Liver (tissue), 9 donors: ENCODE data around the gene SLC5A5. TPM values are rescaled to one million over a fixed set of nuclear protein-coding genes. Genes with fewer than 3 reads are reported as not detected.

ENCODE experiments used
- DNase-seq: peaks from one replicate; pipeline ENCODE4 v3.0.0-alpha.2; 2017; ENCODE audit warnings: low spot score
- H3K27ac ChIP-seq, 2 donors: one replicate each; pipeline ENCODE4 v1.7.0; 2013; ENCODE audit warnings: inconsistent platforms in 2 of 2, low read length in 2 of 2, control low read depth in 1 of 2, low read depth in 1 of 2, mild to moderate bottlenecking in 1 of 2
- H3K27me3 ChIP-seq, 4 donors: one replicate each; pipeline versions ENCODE4 v1.6.1 to v1.7.0; 2013; ENCODE audit warnings: low read length in 3 of 4, inconsistent platforms in 1 of 4, mild to moderate bottlenecking in 1 of 4, moderate library complexity in 1 of 4; ENCODE audit not compliant: control insufficient read depth in 4 of 4, insufficient read depth in 4 of 4
- H3K36me3 ChIP-seq, 4 donors: one replicate each; pipeline versions ENCODE4 v1.6.1 to v1.7.0; 2013; ENCODE audit warnings: low read length in 3 of 4, mild to moderate bottlenecking in 3 of 4, low read depth in 1 of 4, moderate library complexity in 1 of 4; ENCODE audit not compliant: control insufficient read depth in 4 of 4, insufficient read depth in 3 of 4
- H3K4me1 ChIP-seq, 4 donors: one replicate each; pipeline versions ENCODE4 v1.6.1 to v1.7.0; 2013; ENCODE audit warnings: low read length in 3 of 4, mild to moderate bottlenecking in 3 of 4, moderate library complexity in 1 of 4; ENCODE audit not compliant: control insufficient read depth in 4 of 4, insufficient read depth in 4 of 4
- H3K4me3 ChIP-seq, 3 donors: one replicate each; pipeline versions ENCODE4 v1.6.1 to v1.7.0; 2013; ENCODE audit warnings: low read length in 3 of 3, control low read depth in 1 of 3, low read depth in 1 of 3, mild to moderate bottlenecking in 1 of 3
- H3K9ac ChIP-seq, 2 donors: one replicate each; pipeline ENCODE4 v1.7.0; 2013; ENCODE audit warnings: low read length in 2 of 2, mild to moderate bottlenecking in 2 of 2, moderate library complexity in 2 of 2, control low read depth in 1 of 2, low read depth in 1 of 2
- H3K9me3 ChIP-seq, 4 donors: one replicate each; pipeline versions ENCODE4 v1.6.1 to v1.7.0; 2013; ENCODE audit warnings: low read length in 3 of 4; ENCODE audit not compliant: control insufficient read depth in 4 of 4
- EGR1 ChIP-seq, 2 donors: IDR thresholded peaks; 2 replicates each; pipeline ENCODE4 v1.6.1; 2016 to 2018; ENCODE audit warnings: antibody characterized with exemption in 2 of 2, low read depth in 2 of 2
- FOXA1 ChIP-seq: IDR thresholded peaks from 2 replicates; pipeline ENCODE4 v1.6.1; 2016; ENCODE audit warnings: antibody characterized with exemption
- FOXA2 ChIP-seq: IDR thresholded peaks from 2 replicates; pipeline ENCODE4 v1.6.1; 2016; ENCODE audit warnings: antibody characterized with exemption
- GABPA ChIP-seq, 2 donors: IDR thresholded peaks in 1 of 2; conservative IDR thresholded peaks in 1 of 2; 2 replicates each; pipeline ENCODE4 v1.6.1; 2016; ENCODE audit warnings: antibody characterized with exemption in 2 of 2, mild to moderate bottlenecking in 1 of 2, moderate library complexity in 1 of 2
- HNF4A ChIP-seq, 2 donors: conservative IDR thresholded peaks; 2 replicates each; pipeline ENCODE4 v1.6.1; 2016; ENCODE audit warnings: antibody characterized with exemption in 2 of 2, mild to moderate bottlenecking in 2 of 2
- HNF4G ChIP-seq: IDR thresholded peaks from 2 replicates; pipeline ENCODE4 v1.6.1; 2016; ENCODE audit warnings: antibody characterized with exemption
- JUND ChIP-seq, 2 donors: IDR thresholded peaks; 2 replicates each; pipeline ENCODE4 v1.6.1; 2016; ENCODE audit warnings: antibody characterized with exemption in 2 of 2
- NR2F2 ChIP-seq: IDR thresholded peaks from 2 replicates; pipeline ENCODE4 v1.6.1; 2016; ENCODE audit warnings: antibody characterized with exemption
- RAD21 ChIP-seq, 2 donors: IDR thresholded peaks; 2 replicates each; pipeline ENCODE4 v1.6.1; 2016; ENCODE audit warnings: antibody characterized with exemption in 2 of 2, mild to moderate bottlenecking in 2 of 2
- RXRA ChIP-seq, 2 donors: IDR thresholded peaks; 2 replicates each; pipeline ENCODE4 v1.6.1; 2017 to 2018; ENCODE audit warnings: antibody characterized with exemption in 2 of 2, mild to moderate bottlenecking in 1 of 2
- SP1 ChIP-seq: IDR thresholded peaks from 2 replicates; pipeline ENCODE4 v1.6.1; 2018; ENCODE audit warnings: antibody characterized with exemption, mild to moderate bottlenecking
- TAF1 ChIP-seq: conservative IDR thresholded peaks from 2 replicates; pipeline ENCODE4 v1.6.1; 2016; ENCODE audit warnings: antibody characterized with exemption, mild to moderate bottlenecking
- YY1 ChIP-seq: IDR thresholded peaks from 2 replicates; pipeline ENCODE4 v1.6.1; 2016; ENCODE audit warnings: antibody characterized with exemption, mild to moderate bottlenecking
- WGBS: extraction: QIAGEN DNeasy Blood & Tissue Kit; methylation state at CpG from one replicate; pipeline ENCODE4 v1.1.7; 2013; 5-methylcytosine and 5-hydroxymethylcytosine counted together
- polyA plus RNA-seq, 2 donors: library from polyadenylated mRNA; stranded (reverse) in 1 of 2; unstranded in 1 of 2; fragments of 200-250 nt in 1 of 2; fragments of >200 nt in 1 of 2; fragmentation: Nextera tagmentation in 1 of 2; extraction: Ambion mirVana in 1 of 2; gene quantifications; one replicate each; pipeline versions ENCODE4 v1.2.1 to v1.2.3, GENCODE V29; 2013 to 2015
- total RNA-seq, 2 donors: library from RNA; depleted of rRNA; stranded (reverse); fragments of >200 nt; gene quantifications; one replicate each; pipeline ENCODE4 v1.2.3, GENCODE V29; 2014
- TF ChIP-seq, protein P1 (sequence below): fragments of 150-350 bp; IDR thresholded peaks from 2 replicates; pipeline ENCODE4 v1.5.1; 2017; ENCODE audit warnings: improper control_type of control experiment, low read depth, low read length; ENCODE audit not compliant: missing input control
- TF ChIP-seq, protein P2 (sequence below): IDR thresholded peaks from 2 replicates; pipeline ENCODE4 v1.6.1; 2016; ENCODE audit warnings: antibody characterized with exemption
- TF ChIP-seq, protein P3 (sequence below): IDR thresholded peaks from 2 replicates; pipeline ENCODE4 v1.6.1; 2016; ENCODE audit warnings: antibody characterized with exemption
- TF ChIP-seq, protein P4 (sequence below): IDR thresholded peaks from 2 replicates; pipeline ENCODE4 v1.6.1; 2016; ENCODE audit warnings: antibody characterized with exemption
- TF ChIP-seq, protein P5 (sequence below): IDR thresholded peaks from 2 replicates; pipeline ENCODE4 v1.6.1; 2016; ENCODE audit warnings: antibody characterized with exemption, mild to moderate bottlenecking
- donor health status: healthy.
- donor health status: healthy.
- donor health status: healthy.
- donor health status: healthy.
- donor health status: healthy.

Gene SLC5A5
- total and polyA plus RNA-seq, 4 donors: 0.09 TPM; not detected in 3

DNA sequence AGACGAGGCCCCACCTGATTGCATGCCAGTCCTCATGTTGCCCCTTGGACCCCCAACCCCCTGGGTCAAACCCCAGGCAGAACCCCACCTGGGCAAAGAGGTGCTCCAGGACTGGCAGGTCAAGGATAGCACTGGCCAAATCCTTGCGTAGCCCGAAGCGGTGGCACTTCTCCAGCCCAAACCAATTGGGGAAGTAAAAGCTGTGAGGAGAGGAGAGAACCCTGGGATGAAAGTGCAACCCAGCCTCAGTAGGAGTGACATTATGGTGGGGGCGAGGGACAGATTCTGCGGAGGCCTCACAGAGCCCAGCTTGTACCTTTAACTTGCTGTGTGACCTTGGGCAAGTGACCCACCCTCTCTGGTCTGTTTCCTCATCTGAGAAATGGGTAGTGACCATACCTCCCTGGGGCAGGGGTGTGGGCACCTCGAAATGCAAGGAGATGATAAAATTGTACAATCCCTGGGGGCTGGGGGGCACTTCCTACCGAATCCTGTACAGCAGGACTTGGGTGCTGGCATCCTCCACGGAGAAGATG, 28.4 kb upstream of the SLC5A5 start:
- H3K4me1 ChIP-seq: peaks cover 0 to 5% (median 0%) of the 10 kb centered on the region in 4 donors
- H3K9me3 ChIP-seq: peaks cover 0 to 2% (median 0%) of the 10 kb centered on the region in 4 donors
- TF ChIP-seq RXRA (IDR thresholded peaks at IDR 0.05) (no peak), FOXA1 (no peak), TAF1 (no peak), RAD21 (IDR thresholded peaks at IDR 0.05) (no peak), HNF4A (conservative IDR thresholded peaks at IDR 0.05) (no peak), FOXA2 (no peak), HNF4G (no peak), YY1 (no peak), NR2F2 (no peak), EGR1 (IDR thresholded peaks at IDR 0.05; ENCODE audit: low read depth in 2 of 2) (no peak), JUND (IDR thresholded peaks at IDR 0.05) (no peak), SP1 (no peak), GABPA (IDR thresholded peaks at IDR 0.05 in 1 of 2, conservative IDR thresholded peaks at IDR 0.05 in 1 of 2) (no peak)
- TF ChIP-seq, protein P1, sequence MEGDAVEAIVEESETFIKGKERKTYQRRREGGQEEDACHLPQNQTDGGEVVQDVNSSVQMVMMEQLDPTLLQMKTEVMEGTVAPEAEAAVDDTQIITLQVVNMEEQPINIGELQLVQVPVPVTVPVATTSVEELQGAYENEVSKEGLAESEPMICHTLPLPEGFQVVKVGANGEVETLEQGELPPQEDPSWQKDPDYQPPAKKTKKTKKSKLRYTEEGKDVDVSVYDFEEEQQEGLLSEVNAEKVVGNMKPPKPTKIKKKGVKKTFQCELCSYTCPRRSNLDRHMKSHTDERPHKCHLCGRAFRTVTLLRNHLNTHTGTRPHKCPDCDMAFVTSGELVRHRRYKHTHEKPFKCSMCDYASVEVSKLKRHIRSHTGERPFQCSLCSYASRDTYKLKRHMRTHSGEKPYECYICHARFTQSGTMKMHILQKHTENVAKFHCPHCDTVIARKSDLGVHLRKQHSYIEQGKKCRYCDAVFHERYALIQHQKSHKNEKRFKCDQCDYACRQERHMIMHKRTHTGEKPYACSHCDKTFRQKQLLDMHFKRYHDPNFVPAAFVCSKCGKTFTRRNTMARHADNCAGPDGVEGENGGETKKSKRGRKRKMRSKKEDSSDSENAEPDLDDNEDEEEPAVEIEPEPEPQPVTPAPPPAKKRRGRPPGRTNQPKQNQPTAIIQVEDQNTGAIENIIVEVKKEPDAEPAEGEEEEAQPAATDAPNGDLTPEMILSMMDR: no peak
- TF ChIP-seq, protein P2, sequence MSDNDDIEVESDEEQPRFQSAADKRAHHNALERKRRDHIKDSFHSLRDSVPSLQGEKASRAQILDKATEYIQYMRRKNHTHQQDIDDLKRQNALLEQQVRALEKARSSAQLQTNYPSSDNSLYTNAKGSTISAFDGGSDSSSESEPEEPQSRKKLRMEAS: no peak
- TF ChIP-seq, protein P3, sequence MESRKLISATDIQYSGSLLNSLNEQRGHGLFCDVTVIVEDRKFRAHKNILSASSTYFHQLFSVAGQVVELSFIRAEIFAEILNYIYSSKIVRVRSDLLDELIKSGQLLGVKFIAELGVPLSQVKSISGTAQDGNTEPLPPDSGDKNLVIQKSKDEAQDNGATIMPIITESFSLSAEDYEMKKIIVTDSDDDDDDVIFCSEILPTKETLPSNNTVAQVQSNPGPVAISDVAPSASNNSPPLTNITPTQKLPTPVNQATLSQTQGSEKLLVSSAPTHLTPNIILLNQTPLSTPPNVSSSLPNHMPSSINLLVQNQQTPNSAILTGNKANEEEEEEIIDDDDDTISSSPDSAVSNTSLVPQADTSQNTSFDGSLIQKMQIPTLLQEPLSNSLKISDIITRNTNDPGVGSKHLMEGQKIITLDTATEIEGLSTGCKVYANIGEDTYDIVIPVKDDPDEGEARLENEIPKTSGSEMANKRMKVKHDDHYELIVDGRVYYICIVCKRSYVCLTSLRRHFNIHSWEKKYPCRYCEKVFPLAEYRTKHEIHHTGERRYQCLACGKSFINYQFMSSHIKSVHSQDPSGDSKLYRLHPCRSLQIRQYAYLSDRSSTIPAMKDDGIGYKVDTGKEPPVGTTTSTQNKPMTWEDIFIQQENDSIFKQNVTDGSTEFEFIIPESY: no peak
- TF ChIP-seq, protein P4, sequence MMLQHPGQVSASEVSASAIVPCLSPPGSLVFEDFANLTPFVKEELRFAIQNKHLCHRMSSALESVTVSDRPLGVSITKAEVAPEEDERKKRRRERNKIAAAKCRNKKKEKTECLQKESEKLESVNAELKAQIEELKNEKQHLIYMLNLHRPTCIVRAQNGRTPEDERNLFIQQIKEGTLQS: no peak
- TF ChIP-seq, protein P5, sequence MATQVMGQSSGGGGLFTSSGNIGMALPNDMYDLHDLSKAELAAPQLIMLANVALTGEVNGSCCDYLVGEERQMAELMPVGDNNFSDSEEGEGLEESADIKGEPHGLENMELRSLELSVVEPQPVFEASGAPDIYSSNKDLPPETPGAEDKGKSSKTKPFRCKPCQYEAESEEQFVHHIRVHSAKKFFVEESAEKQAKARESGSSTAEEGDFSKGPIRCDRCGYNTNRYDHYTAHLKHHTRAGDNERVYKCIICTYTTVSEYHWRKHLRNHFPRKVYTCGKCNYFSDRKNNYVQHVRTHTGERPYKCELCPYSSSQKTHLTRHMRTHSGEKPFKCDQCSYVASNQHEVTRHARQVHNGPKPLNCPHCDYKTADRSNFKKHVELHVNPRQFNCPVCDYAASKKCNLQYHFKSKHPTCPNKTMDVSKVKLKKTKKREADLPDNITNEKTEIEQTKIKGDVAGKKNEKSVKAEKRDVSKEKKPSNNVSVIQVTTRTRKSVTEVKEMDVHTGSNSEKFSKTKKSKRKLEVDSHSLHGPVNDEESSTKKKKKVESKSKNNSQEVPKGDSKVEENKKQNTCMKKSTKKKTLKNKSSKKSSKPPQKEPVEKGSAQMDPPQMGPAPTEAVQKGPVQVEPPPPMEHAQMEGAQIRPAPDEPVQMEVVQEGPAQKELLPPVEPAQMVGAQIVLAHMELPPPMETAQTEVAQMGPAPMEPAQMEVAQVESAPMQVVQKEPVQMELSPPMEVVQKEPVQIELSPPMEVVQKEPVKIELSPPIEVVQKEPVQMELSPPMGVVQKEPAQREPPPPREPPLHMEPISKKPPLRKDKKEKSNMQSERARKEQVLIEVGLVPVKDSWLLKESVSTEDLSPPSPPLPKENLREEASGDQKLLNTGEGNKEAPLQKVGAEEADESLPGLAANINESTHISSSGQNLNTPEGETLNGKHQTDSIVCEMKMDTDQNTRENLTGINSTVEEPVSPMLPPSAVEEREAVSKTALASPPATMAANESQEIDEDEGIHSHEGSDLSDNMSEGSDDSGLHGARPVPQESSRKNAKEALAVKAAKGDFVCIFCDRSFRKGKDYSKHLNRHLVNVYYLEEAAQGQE: no peak
- H3K27me3 ChIP-seq: peaks cover 0 to 7% (median 0%) of the 10 kb centered on the region in 4 donors
- peaks cover 0 to 1% (median 0%) of the 10 kb centered on the region in 4 donors for H3K36me3 ChIP-seq
- DNase-seq: no peak
- H3K27ac ChIP-seq: no peak overlapping the region
- no peak overlapping the region for H3K9ac ChIP-seq
- 78% methylated on average over 9 of the region's 9 CpGs for WGBS
- H3K4me3 ChIP-seq: no peak overlapping the region
